HG03378 (cell line): ENCODE measurements around the gene RPH3AL.
"Not testable (repeated sequence)": the region's sequence is repeated elsewhere in the genome, so short reads cannot be mapped to it uniquely, and the experiment has no call there.

Source experiments
- ATAC-seq: cut with Tn5 transposase; IDR thresholded peaks from one replicate; pipeline ENCODE4 v1.9.1; 2021; ENCODE audit warnings: mild to moderate bottlenecking, moderate library complexity; ENCODE audit not compliant: unreplicated experiment

RPH3AL gene

GRCh38 chr17:205817-206216 lies 146.8 kb downstream of the RPH3AL start:
- no peak for ATAC-seq

GRCh38 chr17:205148-205669 lies 147.4 kb downstream of the RPH3AL start:
- ATAC-seq = no peak

GRCh38 chr17:204427-205147 lies 148.0 kb downstream of the RPH3AL start:
- no peak for ATAC-seq

- ATAC-seq = no peak
These were observed 150.1 kb downstream of the RPH3AL start for GRCh38 chr17:202501-202951.

GRCh38 chr17:201736-202135 lies 150.9 kb downstream of the RPH3AL start:
- not testable (repeated sequence) for ATAC-seq

GRCh38 chr17:201257-201656 lies 151.3 kb downstream of the RPH3AL start:
- not testable (repeated sequence) for ATAC-seq

- ATAC-seq = no peak
These were observed 152.0 kb downstream of the RPH3AL start for GRCh38 chr17:200586-200985.

GRCh38 chr17:199806-200545 lies 152.6 kb downstream of the RPH3AL start:
- ATAC-seq = no peak

GRCh38 chr17:199191-199604 lies 153.4 kb downstream of the RPH3AL start:
- ATAC-seq = no peak

GRCh38 chr17:198225-198624 lies 154.4 kb downstream of the RPH3AL start:
- ATAC-seq = not testable (repeated sequence)

- ATAC-seq = no peak
These were observed 155.3 kb downstream of the RPH3AL start for GRCh38 chr17:197352-197751.

GRCh38 chr17:194828-195602 lies 157.6 kb downstream of the RPH3AL start:
- ATAC-seq = no peak

- no peak for ATAC-seq
These were observed 158.5 kb downstream of the RPH3AL start for GRCh38 chr17:193841-194806.

- no peak for ATAC-seq
These were observed 159.2 kb downstream of the RPH3AL start for GRCh38 chr17:193426-193810.

GRCh38 chr17:192666-193425 lies 159.8 kb downstream of the RPH3AL start:
- ATAC-seq = no peak

GRCh38 chr17:189444-189843 lies 163.2 kb downstream of the RPH3AL start:
- ATAC-seq = no peak

GRCh38 chr17:187130-187529 lies 165.5 kb downstream of the RPH3AL start:
- no peak for ATAC-seq

- ATAC-seq = no peak
These were observed 167.0 kb downstream of the RPH3AL start for GRCh38 chr17:185445-186138.

- ATAC-seq = no peak
These were observed 169.6 kb downstream of the RPH3AL start for GRCh38 chr17:183021-183420.
